Measurements from ENCODE around the gene FGD6.

Gene FGD6

DNA sequence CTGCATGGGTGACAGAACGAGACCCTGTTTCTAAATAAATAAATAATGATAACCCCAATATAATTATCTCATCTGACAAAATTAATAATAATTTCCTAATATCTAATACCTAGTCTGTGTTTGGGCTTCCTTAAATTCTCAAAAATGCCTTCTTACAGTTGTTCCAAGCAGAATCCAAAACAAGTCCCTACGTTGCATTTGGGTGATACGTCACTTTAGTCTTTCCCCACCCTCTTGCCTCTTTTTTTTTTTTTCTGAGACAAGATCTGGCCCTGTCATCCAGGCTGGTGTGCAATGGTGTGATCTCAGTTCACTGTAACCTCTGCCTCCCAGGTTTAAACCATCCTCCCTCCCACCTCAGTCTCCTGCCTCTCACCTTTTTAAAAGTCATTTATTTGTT is 27.1 kb upstream of the FGD6 start:
- no peak for ATAC-seq
- no peak for TF ChIP-seq ISL1 (CRISPR knock-in tag; IDR thresholded peaks at IDR 0.05)
- no peak for TF ChIP-seq PATZ1 (CRISPR knock-in tag; IDR thresholded peaks at IDR 0.05; ENCODE audit: borderline replicate concordance)
- TF ChIP-seq ZNF8 (CRISPR knock-in tag; IDR thresholded peaks at IDR 0.05), result no peak
- TF ChIP-seq GLIS3 (CRISPR knock-in tag; IDR thresholded peaks at IDR 0.05), result no peak
- TF ChIP-seq TOX (CRISPR knock-in tag; IDR thresholded peaks at IDR 0.05; ENCODE audit: borderline replicate concordance), result no peak
- no peak for TF ChIP-seq ZFP3 (CRISPR knock-in tag; IDR thresholded peaks at IDR 0.05)
- no peak for TF ChIP-seq TCF4 (CRISPR knock-in tag; IDR thresholded peaks at IDR 0.05; ENCODE audit: borderline replicate concordance)
- no peak for TF ChIP-seq BACH2 (CRISPR knock-in tag; IDR thresholded peaks at IDR 0.05; ENCODE audit: borderline replicate concordance)
- TF ChIP-seq ZNF565 (CRISPR knock-in tag; conservative IDR thresholded peaks at IDR 0.05; ENCODE audit: low read depth), result no peak
- TF ChIP-seq ESRRG (CRISPR knock-in tag; IDR thresholded peaks at IDR 0.05), result no peak
- TF ChIP-seq ZFP30 (CRISPR knock-in tag; IDR thresholded peaks at IDR 0.05), result no peak
- TF ChIP-seq, protein P1, sequence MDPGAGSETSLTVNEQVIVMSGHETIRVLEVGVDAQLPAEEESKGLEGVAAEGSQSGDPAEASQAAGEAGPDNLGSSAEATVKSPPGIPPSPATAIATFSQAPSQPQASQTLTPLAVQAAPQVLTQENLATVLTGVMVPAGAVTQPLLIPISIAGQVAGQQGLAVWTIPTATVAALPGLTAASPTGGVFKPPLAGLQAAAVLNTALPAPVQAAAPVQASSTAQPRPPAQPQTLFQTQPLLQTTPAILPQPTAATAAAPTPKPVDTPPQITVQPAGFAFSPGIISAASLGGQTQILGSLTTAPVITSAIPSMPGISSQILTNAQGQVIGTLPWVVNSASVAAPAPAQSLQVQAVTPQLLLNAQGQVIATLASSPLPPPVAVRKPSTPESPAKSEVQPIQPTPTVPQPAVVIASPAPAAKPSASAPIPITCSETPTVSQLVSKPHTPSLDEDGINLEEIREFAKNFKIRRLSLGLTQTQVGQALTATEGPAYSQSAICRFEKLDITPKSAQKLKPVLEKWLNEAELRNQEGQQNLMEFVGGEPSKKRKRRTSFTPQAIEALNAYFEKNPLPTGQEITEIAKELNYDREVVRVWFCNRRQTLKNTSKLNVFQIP (CRISPR knock-in tag; IDR thresholded peaks at IDR 0.05; ENCODE audit: borderline replicate concordance, low read depth), result no peak
- no peak for TF ChIP-seq TSHZ2 (CRISPR knock-in tag; IDR thresholded peaks at IDR 0.05)
- no peak for TF ChIP-seq ZC3H10 (CRISPR knock-in tag; IDR thresholded peaks at IDR 0.05)
- TF ChIP-seq ZNF70 (CRISPR knock-in tag; IDR thresholded peaks at IDR 0.05), result no peak

DNA sequence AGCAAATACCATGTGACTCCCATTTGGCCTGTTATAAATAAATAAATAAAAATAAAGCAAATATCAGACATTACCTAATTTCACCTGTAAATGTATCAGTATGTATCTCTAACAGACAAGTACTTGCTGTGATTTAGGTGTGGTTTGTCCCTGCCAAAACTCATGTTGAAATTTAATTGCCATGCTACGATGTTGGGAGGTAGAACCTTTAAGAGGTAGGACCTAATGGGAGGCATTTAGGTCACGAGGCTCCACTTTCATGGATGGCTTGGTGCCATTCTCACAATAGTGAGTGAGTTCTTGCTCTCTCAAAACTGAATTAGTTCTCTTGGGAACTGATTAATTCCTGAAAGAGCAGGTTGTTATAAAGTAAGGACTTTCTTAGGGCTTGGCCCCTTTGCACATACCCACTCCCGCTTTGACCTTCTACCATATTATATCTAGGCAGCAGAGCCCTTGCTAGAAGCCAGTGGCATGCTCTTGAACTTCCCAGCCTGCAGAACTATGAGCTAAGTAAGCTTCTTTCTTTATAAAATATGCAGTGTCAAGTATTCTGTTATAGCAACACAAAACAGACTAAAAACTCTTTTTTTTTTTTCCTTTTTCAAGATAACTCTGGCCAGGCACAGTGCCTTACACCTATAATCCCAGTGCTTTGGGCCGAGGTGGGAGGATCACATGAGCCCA is 26.4 kb upstream of the FGD6 start:
- TF ChIP-seq RARB (CRISPR knock-in tag; IDR thresholded peaks at IDR 0.05) (no peak), ISL1 (CRISPR knock-in tag; IDR thresholded peaks at IDR 0.05) (no peak), ARNTL (CRISPR knock-in tag; IDR thresholded peaks at IDR 0.05; ENCODE audit: borderline replicate concordance, low read depth) (no peak), CSDC2 (CRISPR knock-in tag; IDR thresholded peaks at IDR 0.05) (no peak), ESRRG (CRISPR knock-in tag; IDR thresholded peaks at IDR 0.05) (no peak), PPARA (CRISPR knock-in tag; IDR thresholded peaks at IDR 0.05; ENCODE audit: borderline replicate concordance) (no peak), ZC3H10 (CRISPR knock-in tag; IDR thresholded peaks at IDR 0.05) (no peak), SNAI2 (CRISPR knock-in tag; IDR thresholded peaks at IDR 0.05) (no peak), ZNF70 (CRISPR knock-in tag; IDR thresholded peaks at IDR 0.05) (no peak), ZNF565 (CRISPR knock-in tag; conservative IDR thresholded peaks at IDR 0.05; ENCODE audit: low read depth) (no peak), TOX (CRISPR knock-in tag; IDR thresholded peaks at IDR 0.05; ENCODE audit: borderline replicate concordance) (no peak)
- ATAC-seq, result no peak

DNA sequence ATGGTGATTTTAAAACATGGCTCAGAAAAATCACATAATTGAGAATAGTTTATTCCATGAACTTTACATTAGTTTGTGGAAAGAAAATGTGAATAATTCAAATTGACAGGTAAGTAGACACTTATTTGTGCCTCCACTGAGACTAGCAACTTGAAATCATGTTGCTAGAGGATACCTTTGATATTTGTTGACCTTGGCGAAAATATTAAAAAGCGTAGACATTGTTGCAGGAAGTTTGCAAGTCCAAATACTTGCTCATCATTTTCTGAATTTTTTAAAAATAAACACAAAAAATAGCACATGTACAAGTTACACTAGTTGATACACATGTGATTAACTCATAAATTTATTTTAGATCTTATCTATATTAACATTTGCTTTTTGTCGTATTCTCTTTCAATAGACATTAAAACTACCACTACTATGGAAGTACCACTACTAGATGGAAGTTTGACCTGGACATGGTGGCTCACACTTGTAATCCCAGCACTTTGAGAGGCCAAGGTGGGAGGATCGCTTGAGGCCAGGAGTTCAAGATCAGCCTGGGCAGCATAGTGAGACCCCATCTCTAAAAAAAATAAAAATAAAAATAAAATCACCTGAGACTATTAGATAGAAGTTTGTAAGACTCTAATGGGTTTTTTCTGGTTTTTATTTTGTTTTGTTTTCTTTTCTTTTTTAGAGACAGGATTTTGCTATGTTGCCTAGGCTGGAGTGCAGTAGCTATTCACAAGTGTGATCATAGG is 24.7 kb upstream of the FGD6 start:
- no peak for ATAC-seq
- no peak for TF ChIP-seq OSR1 (CRISPR knock-in tag; IDR thresholded peaks at IDR 0.05)
- TF ChIP-seq TOX (CRISPR knock-in tag; IDR thresholded peaks at IDR 0.05; ENCODE audit: borderline replicate concordance), result no peak
- TF ChIP-seq ESRRG (CRISPR knock-in tag; IDR thresholded peaks at IDR 0.05), result no peak
- TF ChIP-seq TCF4 (CRISPR knock-in tag; IDR thresholded peaks at IDR 0.05; ENCODE audit: borderline replicate concordance), result no peak
- TF ChIP-seq ZC3H10 (CRISPR knock-in tag; IDR thresholded peaks at IDR 0.05), result no peak
- no peak for TF ChIP-seq CSDC2 (CRISPR knock-in tag; IDR thresholded peaks at IDR 0.05)
- TF ChIP-seq SNAI2 (CRISPR knock-in tag; IDR thresholded peaks at IDR 0.05), result no peak
- no peak for TF ChIP-seq ZFP30 (CRISPR knock-in tag; IDR thresholded peaks at IDR 0.05)
- no peak for TF ChIP-seq ZFP3 (CRISPR knock-in tag; IDR thresholded peaks at IDR 0.05)
- no peak for TF ChIP-seq ZNF70 (CRISPR knock-in tag; IDR thresholded peaks at IDR 0.05)
- no peak for TF ChIP-seq CREB5 (CRISPR knock-in tag; IDR thresholded peaks at IDR 0.05; ENCODE audit: low read depth)
- TF ChIP-seq ZNF565 (CRISPR knock-in tag; conservative IDR thresholded peaks at IDR 0.05; ENCODE audit: low read depth), result no peak
- no peak for TF ChIP-seq ZNF8 (CRISPR knock-in tag; IDR thresholded peaks at IDR 0.05)
- TF ChIP-seq TSHZ2 (CRISPR knock-in tag; IDR thresholded peaks at IDR 0.05), result no peak
- no peak for TF ChIP-seq RARB (CRISPR knock-in tag; IDR thresholded peaks at IDR 0.05)
- no peak for TF ChIP-seq PATZ1 (CRISPR knock-in tag; IDR thresholded peaks at IDR 0.05; ENCODE audit: borderline replicate concordance)
- no peak for TF ChIP-seq PPARA (CRISPR knock-in tag; IDR thresholded peaks at IDR 0.05; ENCODE audit: borderline replicate concordance)
- TF ChIP-seq ISL1 (CRISPR knock-in tag; IDR thresholded peaks at IDR 0.05), result no peak
